HepG2 (cell line): ENCODE data around the gene PDE2A.

Experiments used
- ASH2L ChIP-seq: fragments of 300-600, 200-600 bp; sonication (generic); IDR thresholded peaks from 2 replicates; pipeline ENCODE4 v1.7.0; 2017; ENCODE audit warnings: low read depth, mild to moderate bottlenecking, moderate library complexity, mixed read lengths, low read length; ENCODE audit not compliant: insufficient read length
- CTCF ChIP-seq: sonication (generic); formaldehyde crosslinking; IDR thresholded peaks from 2 replicates; pipeline ENCODE4 v1.5.0; 2020; ENCODE audit warnings: mild to moderate bottlenecking, missing genetic modification reagents, moderate library complexity
- EZH2 ChIP-seq: conservative IDR thresholded peaks from 2 replicates; pipeline ENCODE4 v1.6.1; 2012; ENCODE audit warnings: mild to moderate bottlenecking, low read depth, low read length, moderate library complexity
- MLX ChIP-seq: IDR thresholded peaks from 2 replicates; pipeline ENCODE4 v1.6.1; 2016
- RBM22 ChIP-seq: fragments of 200-400 bp; formaldehyde crosslinking; optimal IDR thresholded peaks from 2 replicates; pipeline ENCODE3; 2017; ENCODE audit warnings: mild to moderate bottlenecking, low read length, moderate library complexity
- SP2 ChIP-seq: sonication (generic); formaldehyde crosslinking; IDR thresholded peaks from 2 replicates; pipeline ENCODE4 v1.5.1; 2020; ENCODE audit warnings: mild to moderate bottlenecking, missing genetic modification reagents
- ZFP36 ChIP-seq: fragments of 150-350 bp; IDR thresholded peaks from 2 replicates; pipeline ENCODE4 v1.6.1; 2018; ENCODE audit warnings: borderline replicate concordance, low read length, low read depth; ENCODE audit not compliant: partially characterized antibody
- ZFP37 ChIP-seq: sonication (generic); formaldehyde crosslinking; IDR thresholded peaks from 2 replicates; pipeline ENCODE4 v1.4.0; 2020; ENCODE audit warnings: missing genetic modification reagents, borderline replicate concordance
- ZGPAT ChIP-seq: IDR thresholded peaks from 2 replicates; pipeline ENCODE4 v1.6.1; 2016; ENCODE audit warnings: mild to moderate bottlenecking
- ZNF577 ChIP-seq: sonication (generic); formaldehyde crosslinking; IDR thresholded peaks from 2 replicates; pipeline ENCODE4 v1.4.0; 2020; ENCODE audit warnings: mild to moderate bottlenecking, low read depth, missing genetic modification reagents, borderline replicate concordance
- ZNF704 ChIP-seq: sonication (generic); formaldehyde crosslinking; IDR thresholded peaks from 2 replicates; pipeline ENCODE4 v1.8.1; 2023; ENCODE audit warnings: mild to moderate bottlenecking, inconsistent platforms, moderate library complexity, missing genetic modification reagents, borderline replicate concordance

GRCh38 chr11:72606748-72607468 is 67.3 kb downstream of the PDE2A start:
- TF ChIP-seq ZFP37 (CRISPR knock-in tag), result no peak
- no peak for TF ChIP-seq ASH2L
- TF ChIP-seq SP2 (CRISPR knock-in tag), result no peak
- no peak for TF ChIP-seq RBM22
- no peak for TF ChIP-seq CTCF
- no peak for TF ChIP-seq ZFP36
- TF ChIP-seq ZGPAT (CRISPR knock-in tag), result no peak
- TF ChIP-seq ZNF704, result no peak
- no peak for TF ChIP-seq EZH2
- TF ChIP-seq MLX (CRISPR knock-in tag), result no peak
- TF ChIP-seq ZNF577 (CRISPR knock-in tag), result no peak
